DND-41 (cell line): ENCODE measurements around the gene PORCN.

ENCODE experiments used
- ATAC-seq: fragments of 200-7000 bp; cut with Tn5 transposase; 3 replicates; pipeline ENCODE4 v1.9.1; 2021; ENCODE audit warnings: low read depth; ENCODE audit not compliant: insufficient read depth
- DNase-seq: peaks from one replicate; pipeline ENCODE4 v3.0.0-alpha.2; 2020
- H2AFZ ChIP-seq: 2 replicates; pipeline ENCODE4 v1.6.0; 2012; ENCODE audit warnings: low read depth, low read length
- H3K27ac ChIP-seq: 2 replicates; pipeline ENCODE4 v1.5.1; 2012; ENCODE audit warnings: low read length, inconsistent platforms
- H3K27me3 ChIP-seq: fragments of 200-600 bp; sonication (generic); 2 replicates; pipeline ENCODE4 v1.6.0; 2012; ENCODE audit warnings: low read length, mild to moderate bottlenecking, inconsistent platforms; ENCODE audit not compliant: insufficient read depth, poor library complexity
- H3K36me3 ChIP-seq: 2 replicates; pipeline ENCODE4 v1.5.1; 2012; ENCODE audit warnings: low read length, inconsistent platforms; ENCODE audit not compliant: insufficient read depth
- H3K4me1 ChIP-seq: 2 replicates; pipeline ENCODE4 v1.5.1; 2012; ENCODE audit warnings: mild to moderate bottlenecking, low read length; ENCODE audit not compliant: insufficient read depth
- H3K4me2 ChIP-seq: 2 replicates; pipeline ENCODE4 v1.6.0; 2012; ENCODE audit warnings: mild to moderate bottlenecking, moderate library complexity, low read length, inconsistent platforms; ENCODE audit not compliant: insufficient read depth
- H3K4me3 ChIP-seq, 2 experiments: fragments of 200-600 bp in 1 of 2; shearing (Covaris generic) in 1 of 2; 2 replicates each; pipeline ENCODE4 v1.5.1; 2012 to 2016; ENCODE audit warnings: inconsistent platforms in 2 of 2, low read length in 2 of 2, mild to moderate bottlenecking in 2 of 2, low read depth in 1 of 2, moderate library complexity in 1 of 2
- H3K79me2 ChIP-seq: 2 replicates; pipeline ENCODE4 v1.6.0; 2012; ENCODE audit warnings: low read length, inconsistent platforms; ENCODE audit not compliant: insufficient read depth
- H3K9ac ChIP-seq: 2 replicates; pipeline ENCODE4 v1.6.0; 2012; ENCODE audit warnings: low read depth, mild to moderate bottlenecking, inconsistent platforms, low read length, moderate library complexity
- H3K9me3 ChIP-seq: 2 replicates; pipeline ENCODE4 v1.5.1; 2012; ENCODE audit warnings: low read length, moderate library complexity, mild to moderate bottlenecking, inconsistent platforms; ENCODE audit not compliant: insufficient read depth, severe bottlenecking
- H4K20me1 ChIP-seq: 2 replicates; pipeline ENCODE4 v1.6.0; 2012; ENCODE audit warnings: low read length; ENCODE audit not compliant: insufficient read depth
- CTCF ChIP-seq: IDR thresholded peaks from 2 replicates; pipeline ENCODE4 v1.5.1; 2012; ENCODE audit warnings: borderline replicate concordance, low read length, moderate library complexity, mild to moderate bottlenecking; ENCODE audit not compliant: poor library complexity, severe bottlenecking; ENCODE audit errors: extremely low read depth
- EZH2 ChIP-seq: IDR thresholded peaks from 3 replicates; pipeline ENCODE4 v1.6.1; 2012; ENCODE audit warnings: borderline replicate concordance, low read depth, mild to moderate bottlenecking, moderate library complexity, low read length, inconsistent platforms; ENCODE audit not compliant: severe bottlenecking

Gene PORCN

GRCh38 chrX:48530736-48531135 is 21.9 kb downstream of the PORCN start:
- no peak overlapping the region for H3K4me3 ChIP-seq
- TF ChIP-seq CTCF (no peak), EZH2 (no peak)
- no peaks in the 10 kb centered on the region for H3K79me2 ChIP-seq
- no peak overlapping the region for H3K27ac ChIP-seq
- ATAC-seq (no peak), DNase-seq (no peak)
- no peaks in the 10 kb centered on the region for H4K20me1 ChIP-seq
- no peaks in the 10 kb centered on the region for H3K27me3 ChIP-seq
- H3K9me3 ChIP-seq: no peaks in the 10 kb centered on the region
- H3K36me3 ChIP-seq: peaks cover 28% of the 10 kb centered on the region
- no peak overlapping the region for H2AFZ ChIP-seq
- H3K4me2 ChIP-seq: no peak overlapping the region
- no peak overlapping the region for H3K9ac ChIP-seq
- no peaks in the 10 kb centered on the region for H3K4me1 ChIP-seq

- DNase-seq (no peak), ATAC-seq (0 out of 3 replicates have a peak, but pooled peaks have one; percentile 37)
- H3K4me3 ChIP-seq: no peak overlapping the region
- no peak overlapping the region for H3K4me2 ChIP-seq
- H3K36me3 ChIP-seq: peaks cover 26% of the 10 kb centered on the region
- H3K9me3 ChIP-seq: no peaks in the 10 kb centered on the region
- H3K9ac ChIP-seq: no peak overlapping the region
- no peak for TF ChIP-seq EZH2
- H3K4me1 ChIP-seq: no peaks in the 10 kb centered on the region
- H3K79me2 ChIP-seq: no peaks in the 10 kb centered on the region
- H4K20me1 ChIP-seq: no peaks in the 10 kb centered on the region
- H2AFZ ChIP-seq: no peak overlapping the region
- no peak overlapping the region for H3K27ac ChIP-seq
- no peaks in the 10 kb centered on the region for H3K27me3 ChIP-seq
Observed at GRCh38 chrX:48531358-48531959, 22.7 kb downstream of the PORCN start.

- Histone ChIP-seq H3K36me3 (peaks cover 19% of the 10 kb centered on the region), H3K9ac (no peak overlapping the region), H3K4me3 (no peak overlapping the region), H3K79me2 (no peaks in the 10 kb centered on the region), H3K27me3 (no peaks in the 10 kb centered on the region), H2AFZ (no peak overlapping the region), H3K4me2 (no peak overlapping the region), H3K4me1 (no peaks in the 10 kb centered on the region), H3K9me3 (no peaks in the 10 kb centered on the region), H3K27ac (no peak overlapping the region), H4K20me1 (no peaks in the 10 kb centered on the region)
- TF ChIP-seq EZH2 (no peak), CTCF (no peak)
- DNase-seq: no peak
- ATAC-seq: no peak
Observed at GRCh38 chrX:48532161-48532560, 23.4 kb downstream of the PORCN start.

- Histone ChIP-seq H3K79me2 (no peaks in the 10 kb centered on the region), H3K4me1 (no peaks in the 10 kb centered on the region), H2AFZ (no peak overlapping the region), H3K9ac (no peak overlapping the region), H4K20me1 (no peaks in the 10 kb centered on the region), H3K4me2 (no peak overlapping the region), H3K27me3 (no peaks in the 10 kb centered on the region), H3K27ac (no peak overlapping the region), H3K36me3 (peaks cover 9% of the 10 kb centered on the region), H3K4me3 (no peak overlapping the region), H3K9me3 (no peaks in the 10 kb centered on the region)
- no peak for ATAC-seq
- TF ChIP-seq CTCF: no peak
- TF ChIP-seq EZH2: no peak
- no peak for DNase-seq
Observed at GRCh38 chrX:48533165-48533564, 24.4 kb downstream of the PORCN start.
